ENCODE results near the gene TFF3. TPM values are rescaled to one million over a fixed set of nuclear protein-coding genes. Genes with fewer than 3 reads are reported as not detected.

The TFF3 gene
- total and polyA plus RNA-seq, 9 donors: 1.1 to 17.0 (median 2.9) TPM

- H3K4me1 ChIP-seq (ENCODE audit: control insufficient read depth, insufficient read depth, low read length): no peaks in the 10 kb centered on the region
- H3K27ac ChIP-seq (ENCODE audit: low read length): no peak overlapping the region
- peaks cover 19% of the 10 kb centered on the region for H3K27me3 ChIP-seq (ENCODE audit: control insufficient read depth, insufficient read depth, low read length)
- no peak for DNase-seq
- no peaks in the 10 kb centered on the region for H3K36me3 ChIP-seq (ENCODE audit: control insufficient read depth, insufficient read depth, low read length)
- WGBS (ENCODE audit: insufficient coverage): no CpG with 5 or more reads among the region's 3 CpGs
- H3K9me3 ChIP-seq (replicated peaks; ENCODE audit: control insufficient read depth, low read depth, low read length): peaks cover 2% of the 10 kb centered on the region
- H3K4me3 ChIP-seq (ENCODE audit: low read length): no peak overlapping the region
These were observed 42.1 kb upstream of the TFF3 start for GRCh38 chr21:42357307-42357706.

DNA sequence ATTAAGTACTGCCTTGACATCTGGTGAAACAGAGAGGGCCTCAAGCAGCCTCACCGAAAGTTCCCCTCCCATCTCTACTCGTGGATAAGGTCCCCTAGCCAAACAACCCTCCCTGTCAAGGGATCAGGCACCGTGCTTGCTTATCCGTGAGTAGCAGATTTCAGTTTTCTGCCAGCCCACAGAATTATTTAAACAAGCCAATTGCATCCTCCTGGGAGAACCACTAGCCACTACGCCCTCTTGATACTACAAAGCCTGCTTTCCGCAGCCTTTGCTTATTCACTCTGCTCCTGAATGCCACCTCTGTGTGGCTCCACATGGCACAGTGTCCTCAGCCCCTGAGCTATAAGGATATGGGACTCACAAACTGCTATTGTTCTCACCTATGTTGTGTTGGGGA lies 41.4 kb upstream of the TFF3 start:
- Histone ChIP-seq H3K4me3 (ENCODE audit: low read length) (no peak overlapping the region), H3K27ac (ENCODE audit: low read length) (no peak overlapping the region), H3K36me3 (ENCODE audit: control insufficient read depth, insufficient read depth, low read length) (no peaks in the 10 kb centered on the region), H3K4me1 (ENCODE audit: control insufficient read depth, insufficient read depth, low read length) (no peaks in the 10 kb centered on the region), H3K27me3 (ENCODE audit: control insufficient read depth, insufficient read depth, low read length) (peaks cover 13% of the 10 kb centered on the region), H3K9me3 (replicated peaks; ENCODE audit: control insufficient read depth, low read depth, low read length) (peaks cover 2% of the 10 kb centered on the region)
- WGBS (ENCODE audit: insufficient coverage): 57% methylated on average over 6 of the region's 6 CpGs
- no peak for DNase-seq

- Histone ChIP-seq H3K4me3 (ENCODE audit: low read length) (no peak overlapping the region), H3K27ac (ENCODE audit: low read length) (no peak overlapping the region), H3K36me3 (ENCODE audit: control insufficient read depth, insufficient read depth, low read length) (no peaks in the 10 kb centered on the region), H3K9me3 (replicated peaks; ENCODE audit: control insufficient read depth, low read depth, low read length) (peaks cover 2% of the 10 kb centered on the region), H3K4me1 (ENCODE audit: control insufficient read depth, insufficient read depth, low read length) (no peaks in the 10 kb centered on the region), H3K27me3 (ENCODE audit: control insufficient read depth, insufficient read depth, low read length) (peaks cover 9% of the 10 kb centered on the region)
- 63% methylated on average over 1 of the region's 2 CpGs for WGBS (ENCODE audit: insufficient coverage)
- no peak for DNase-seq
These were observed 40.8 kb upstream of the TFF3 start for GRCh38 chr21:42356046-42356445.

GRCh38 chr21:42353623-42354022 lies 38.4 kb upstream of the TFF3 start:
- Histone ChIP-seq H3K36me3 (ENCODE audit: control insufficient read depth, insufficient read depth, low read length) (no peaks in the 10 kb centered on the region), H3K9me3 (replicated peaks; ENCODE audit: control insufficient read depth, low read depth, low read length) (no peaks in the 10 kb centered on the region), H3K27ac (ENCODE audit: low read length) (no peak overlapping the region), H3K4me1 (ENCODE audit: control insufficient read depth, insufficient read depth, low read length) (no peaks in the 10 kb centered on the region), H3K27me3 (ENCODE audit: control insufficient read depth, insufficient read depth, low read length) (no peaks in the 10 kb centered on the region), H3K4me3 (ENCODE audit: low read length) (no peak overlapping the region)
- no peak for DNase-seq
- 73% methylated on average over 4 of the region's 5 CpGs for WGBS (ENCODE audit: insufficient coverage)

- H3K4me1 ChIP-seq (ENCODE audit: control insufficient read depth, insufficient read depth, low read length): no peaks in the 10 kb centered on the region
- H3K4me3 ChIP-seq (ENCODE audit: low read length): no peak overlapping the region
- H3K9me3 ChIP-seq (replicated peaks; ENCODE audit: control insufficient read depth, low read depth, low read length): no peaks in the 10 kb centered on the region
- H3K36me3 ChIP-seq (ENCODE audit: control insufficient read depth, insufficient read depth, low read length): no peaks in the 10 kb centered on the region
- 78% methylated on average over 14 of the region's 14 CpGs for WGBS (ENCODE audit: insufficient coverage)
- DNase-seq: no peak
- no peak overlapping the region for H3K27ac ChIP-seq (ENCODE audit: low read length)
- peaks cover 3% of the 10 kb centered on the region for H3K27me3 ChIP-seq (ENCODE audit: control insufficient read depth, insufficient read depth, low read length)
These were observed 37.4 kb upstream of the TFF3 start for GRCh38 chr21:42352441-42353095.

GRCh38 chr21:42351626-42352440 lies 36.6 kb upstream of the TFF3 start:
- H3K27me3 ChIP-seq (ENCODE audit: control insufficient read depth, insufficient read depth, low read length): peaks cover 3% of the 10 kb centered on the region
- 73% methylated on average over 11 of the region's 11 CpGs for WGBS (ENCODE audit: insufficient coverage)
- H3K4me3 ChIP-seq (ENCODE audit: low read length): no peak overlapping the region
- H3K9me3 ChIP-seq (replicated peaks; ENCODE audit: control insufficient read depth, low read depth, low read length): no peaks in the 10 kb centered on the region
- no peaks in the 10 kb centered on the region for H3K36me3 ChIP-seq (ENCODE audit: control insufficient read depth, insufficient read depth, low read length)
- no peak for DNase-seq
- H3K4me1 ChIP-seq (ENCODE audit: control insufficient read depth, insufficient read depth, low read length): no peaks in the 10 kb centered on the region
- no peak overlapping the region for H3K27ac ChIP-seq (ENCODE audit: low read length)

GRCh38 chr21:42350927-42351426 lies 35.8 kb upstream of the TFF3 start, which contains the start of gene TFF2:
TFF2 (minus strand) TSS chr21:42350994; CDS start chr21:42350957, 37 bp downstream.
- H3K4me3 ChIP-seq (ENCODE audit: low read length): no peak within 1 kb of the TSS
- H3K4me1 ChIP-seq (ENCODE audit: control insufficient read depth, insufficient read depth, low read length): no peaks in the 10 kb centered on the region
- H3K36me3 ChIP-seq (ENCODE audit: control insufficient read depth, insufficient read depth, low read length): no peaks in the 10 kb centered on the region
- peaks cover 3% of the 10 kb centered on the region for H3K27me3 ChIP-seq (ENCODE audit: control insufficient read depth, insufficient read depth, low read length)
- H3K9me3 ChIP-seq (replicated peaks; ENCODE audit: control insufficient read depth, low read depth, low read length): no peaks in the 10 kb centered on the region
- no peak within 1 kb of the TSS for H3K27ac ChIP-seq (ENCODE audit: low read length)
- WGBS (ENCODE audit: insufficient coverage): 71% methylated on average over 12 of the region's 13 CpGs
- no peak for DNase-seq

DNA sequence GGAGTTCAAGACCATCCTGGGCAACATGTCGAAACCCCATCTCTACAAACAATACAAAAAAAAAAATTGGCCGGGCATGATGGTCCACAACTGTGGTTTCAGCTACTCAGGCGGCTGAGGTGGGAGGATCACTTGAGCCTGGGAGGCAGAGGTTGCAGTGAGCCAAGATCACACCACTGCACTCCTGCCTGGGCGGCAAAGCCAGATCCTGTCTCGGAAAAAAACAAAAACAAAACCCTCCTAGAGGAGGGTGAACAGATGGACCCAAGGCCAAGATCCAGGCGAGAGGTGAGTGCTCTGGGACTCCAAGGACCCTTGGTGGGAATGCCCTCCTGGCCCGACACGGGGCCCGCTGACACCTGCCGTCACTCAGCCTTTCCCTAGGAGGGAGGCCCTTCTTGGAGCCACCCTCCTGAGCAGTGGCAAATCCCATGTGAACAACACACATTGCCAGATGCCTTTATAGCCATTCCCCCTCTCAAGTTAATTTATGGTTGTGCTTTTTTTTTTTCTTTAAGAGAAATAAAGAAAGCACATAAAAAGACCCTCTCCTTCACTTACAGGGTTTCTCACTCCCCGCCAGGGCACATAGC lies 35.2 kb upstream of the TFF3 start:
- 47% methylated on average over 2 of the region's 11 CpGs for WGBS (ENCODE audit: insufficient coverage)

DNA sequence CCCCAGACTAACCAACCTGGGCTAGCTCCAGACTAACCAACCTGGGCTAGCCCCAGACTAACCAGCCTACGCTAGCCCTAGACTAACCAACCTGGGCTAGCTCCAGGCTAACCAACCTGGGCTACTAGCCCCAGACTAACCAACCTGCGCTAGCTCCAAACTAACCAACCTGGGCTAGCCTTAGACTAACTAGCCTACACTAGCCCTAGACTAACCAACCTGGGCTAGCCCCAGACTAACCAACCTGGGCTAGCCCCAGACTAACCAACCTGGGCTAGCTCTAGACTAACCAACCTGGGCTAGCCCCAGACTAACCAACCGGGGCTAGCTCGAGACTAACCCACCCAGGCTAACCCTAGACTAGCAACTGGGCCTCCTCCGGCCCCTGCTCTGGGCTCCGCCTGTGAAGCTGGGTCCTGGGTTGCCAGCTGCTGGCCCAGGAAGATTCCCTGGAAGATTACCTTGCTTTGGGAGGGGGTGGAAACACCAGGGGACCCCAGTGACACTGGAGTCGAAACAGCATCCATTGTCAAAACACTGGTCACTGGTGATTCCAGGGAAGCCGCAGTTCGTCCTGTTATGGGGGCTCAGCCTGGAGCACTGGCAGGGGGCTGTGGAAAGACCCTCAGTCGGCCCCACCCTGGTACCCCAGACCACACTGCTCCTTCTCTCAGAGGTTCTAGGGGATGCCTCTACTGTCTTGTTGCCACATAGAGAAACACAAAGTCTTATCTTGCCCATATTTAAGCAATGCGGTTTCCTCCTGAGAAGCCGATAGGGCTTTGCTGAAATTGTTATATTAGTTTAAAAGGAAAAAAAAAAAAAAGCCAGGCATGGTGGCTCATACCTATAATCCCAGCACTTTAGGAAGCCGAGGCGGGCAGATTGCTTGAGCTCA lies 34.5 kb upstream of the TFF3 start:
- Histone ChIP-seq H3K4me1 (ENCODE audit: control insufficient read depth, insufficient read depth, low read length) (no peaks in the 10 kb centered on the region), H3K27me3 (ENCODE audit: control insufficient read depth, insufficient read depth, low read length) (peaks cover 3% of the 10 kb centered on the region), H3K9me3 (replicated peaks; ENCODE audit: control insufficient read depth, low read depth, low read length) (no peaks in the 10 kb centered on the region), H3K4me3 (ENCODE audit: low read length) (no peak overlapping the region), H3K36me3 (ENCODE audit: control insufficient read depth, insufficient read depth, low read length) (no peaks in the 10 kb centered on the region), H3K27ac (ENCODE audit: low read length) (no peak overlapping the region)
- WGBS (ENCODE audit: insufficient coverage): 82% methylated on average over 6 of the region's 14 CpGs
- no peak for DNase-seq

More for the DNA sequence above, 35.2 kb upstream of the TFF3 start:
- Histone ChIP-seq H3K9me3 (replicated peaks; ENCODE audit: control insufficient read depth, low read depth, low read length) (no peaks in the 10 kb centered on the region), H3K36me3 (ENCODE audit: control insufficient read depth, insufficient read depth, low read length) (no peaks in the 10 kb centered on the region), H3K27me3 (ENCODE audit: control insufficient read depth, insufficient read depth, low read length) (peaks cover 3% of the 10 kb centered on the region), H3K4me3 (ENCODE audit: low read length) (no peak overlapping the region), H3K27ac (ENCODE audit: low read length) (no peak overlapping the region), H3K4me1 (ENCODE audit: control insufficient read depth, insufficient read depth, low read length) (no peaks in the 10 kb centered on the region)
- DNase-seq: no peak

All from muscle of leg (tissue), 11 donors.